HepG2 (cell line): ENCODE results near the gene RPUSD3. TPM values are rescaled to one million over a fixed set of nuclear protein-coding genes. Genes with fewer than 3 reads are reported as not detected.

Source experiments
- ATF5 ChIP-seq: sonication (generic); formaldehyde crosslinking; IDR thresholded peaks from 2 replicates; pipeline ENCODE4 v1.4.0; 2020; ENCODE audit warnings: mild to moderate bottlenecking, low read depth, missing genetic modification reagents
- GRHL1 ChIP-seq: sonication (generic); formaldehyde crosslinking; conservative IDR thresholded peaks from 2 replicates; pipeline ENCODE4 v1.8.0; 2022; ENCODE audit warnings: missing genetic modification reagents
- PAF1 ChIP-seq: IDR thresholded peaks from 2 replicates; pipeline ENCODE4 v1.6.1; 2016; ENCODE audit warnings: missing genetic modification reagents, missing compliant biosample characterization
- PATZ1 ChIP-seq: sonication (generic); formaldehyde crosslinking; IDR thresholded peaks from 2 replicates; pipeline ENCODE4 v1.4.0; 2020; ENCODE audit warnings: missing genetic modification reagents
- TRIM24 ChIP-seq: sonication (generic); formaldehyde crosslinking; IDR thresholded peaks from 2 replicates; pipeline ENCODE4 v1.8.0; 2022; ENCODE audit warnings: mild to moderate bottlenecking, missing genetic modification reagents
- YEATS2 ChIP-seq: sonication (generic); formaldehyde crosslinking; IDR thresholded peaks from 2 replicates; pipeline ENCODE4 v1.4.0; 2020; ENCODE audit warnings: missing genetic modification reagents, borderline replicate concordance
- ZBTB21 ChIP-seq: sonication (generic); formaldehyde crosslinking; IDR thresholded peaks from 2 replicates; pipeline ENCODE4 v1.4.0; 2020; ENCODE audit warnings: missing genetic modification reagents
- ZHX1 ChIP-seq: sonication (generic); formaldehyde crosslinking; IDR thresholded peaks from 2 replicates; pipeline ENCODE4 v1.8.1; 2022; ENCODE audit warnings: low read depth, mild to moderate bottlenecking, missing genetic modification reagents
- ZIK1 ChIP-seq: sonication (generic); formaldehyde crosslinking; IDR thresholded peaks from 2 replicates; pipeline ENCODE4 v1.5.0; 2020; ENCODE audit warnings: mild to moderate bottlenecking, low read depth, missing genetic modification reagents, borderline replicate concordance
- ZNF737 ChIP-seq: sonication (generic); formaldehyde crosslinking; IDR thresholded peaks from 2 replicates; pipeline ENCODE4 v1.5.0; 2020; ENCODE audit warnings: missing genetic modification reagents, mild to moderate bottlenecking, borderline replicate concordance
- ZNF816 ChIP-seq: sonication (generic); formaldehyde crosslinking; IDR thresholded peaks from 2 replicates; pipeline ENCODE4 v1.8.0; 2022; ENCODE audit warnings: missing genetic modification reagents, mild to moderate bottlenecking, borderline replicate concordance
- polyA plus RNA-seq, 8 experiments: library from polyadenylated mRNA; depleted of rRNA in 3 of 8; stranded (reverse) in 7 of 8; unstranded in 1 of 8; fragments of >200 nt; fragmentation: Illumina TruSeq in 4 of 8; extraction: Trizol in 4 of 8; gene quantifications; 2 replicates each; pipeline versions ENCODE4 v1.2.1 to v1.2.3, GENCODE V29; 2011 to 2016; ENCODE audit warnings: low read depth in 4 of 8, missing spikeins in 1 of 8, mixed read lengths in 1 of 8; ENCODE audit not compliant: insufficient read depth in 1 of 8
- total RNA-seq, 5 experiments: library from RNA; depleted of rRNA; stranded (reverse); fragments of >200 nt; fragmentation: Illumina TruSeq; extraction: Trizol; gene quantifications; 2 replicates each; pipeline ENCODE4 v1.2.3, GENCODE V29; 2016; ENCODE audit warnings: low read depth in 1 of 5
- TF ChIP-seq, protein P1 (sequence below): sonication (generic); formaldehyde crosslinking; IDR thresholded peaks from 2 replicates; pipeline ENCODE4 v1.5.0; 2020; ENCODE audit warnings: mild to moderate bottlenecking, missing genetic modification reagents, borderline replicate concordance
- TF ChIP-seq, protein P2 (sequence below): sonication (generic); formaldehyde crosslinking; IDR thresholded peaks from 2 replicates; pipeline ENCODE4 v1.4.0; 2020; ENCODE audit warnings: mild to moderate bottlenecking, missing genetic modification reagents

Gene RPUSD3
- total and polyA plus RNA-seq, 2 of the 13 experiments (the other 11 are each of a cell fraction or from before 2014, with no cell fraction given), result 32.1 to 48.7 TPM

- TF ChIP-seq PATZ1 (CRISPR knock-in tag) (peak; percentile 91), ZNF737 (no peak), ZNF816 (CRISPR knock-in tag) (peak; percentile 91; the same call in 1 of the 2 replicates), ZHX1 (peak; percentile 91; the same call in 1 of the 2 replicates), PAF1 (no peak), TRIM24 (CRISPR knock-in tag) (no peak), YEATS2 (CRISPR knock-in tag) (peak; percentile 78; the same call in 1 of the 2 replicates), GRHL1 (CRISPR knock-in tag) (no peak), ZIK1 (CRISPR knock-in tag) (peak; percentile 79), ZBTB21 (CRISPR knock-in tag) (no peak), ATF5 (CRISPR knock-in tag) (0 out of 2 replicates have a peak, but pooled peaks have one; percentile 81)
- TF ChIP-seq, protein P1, sequence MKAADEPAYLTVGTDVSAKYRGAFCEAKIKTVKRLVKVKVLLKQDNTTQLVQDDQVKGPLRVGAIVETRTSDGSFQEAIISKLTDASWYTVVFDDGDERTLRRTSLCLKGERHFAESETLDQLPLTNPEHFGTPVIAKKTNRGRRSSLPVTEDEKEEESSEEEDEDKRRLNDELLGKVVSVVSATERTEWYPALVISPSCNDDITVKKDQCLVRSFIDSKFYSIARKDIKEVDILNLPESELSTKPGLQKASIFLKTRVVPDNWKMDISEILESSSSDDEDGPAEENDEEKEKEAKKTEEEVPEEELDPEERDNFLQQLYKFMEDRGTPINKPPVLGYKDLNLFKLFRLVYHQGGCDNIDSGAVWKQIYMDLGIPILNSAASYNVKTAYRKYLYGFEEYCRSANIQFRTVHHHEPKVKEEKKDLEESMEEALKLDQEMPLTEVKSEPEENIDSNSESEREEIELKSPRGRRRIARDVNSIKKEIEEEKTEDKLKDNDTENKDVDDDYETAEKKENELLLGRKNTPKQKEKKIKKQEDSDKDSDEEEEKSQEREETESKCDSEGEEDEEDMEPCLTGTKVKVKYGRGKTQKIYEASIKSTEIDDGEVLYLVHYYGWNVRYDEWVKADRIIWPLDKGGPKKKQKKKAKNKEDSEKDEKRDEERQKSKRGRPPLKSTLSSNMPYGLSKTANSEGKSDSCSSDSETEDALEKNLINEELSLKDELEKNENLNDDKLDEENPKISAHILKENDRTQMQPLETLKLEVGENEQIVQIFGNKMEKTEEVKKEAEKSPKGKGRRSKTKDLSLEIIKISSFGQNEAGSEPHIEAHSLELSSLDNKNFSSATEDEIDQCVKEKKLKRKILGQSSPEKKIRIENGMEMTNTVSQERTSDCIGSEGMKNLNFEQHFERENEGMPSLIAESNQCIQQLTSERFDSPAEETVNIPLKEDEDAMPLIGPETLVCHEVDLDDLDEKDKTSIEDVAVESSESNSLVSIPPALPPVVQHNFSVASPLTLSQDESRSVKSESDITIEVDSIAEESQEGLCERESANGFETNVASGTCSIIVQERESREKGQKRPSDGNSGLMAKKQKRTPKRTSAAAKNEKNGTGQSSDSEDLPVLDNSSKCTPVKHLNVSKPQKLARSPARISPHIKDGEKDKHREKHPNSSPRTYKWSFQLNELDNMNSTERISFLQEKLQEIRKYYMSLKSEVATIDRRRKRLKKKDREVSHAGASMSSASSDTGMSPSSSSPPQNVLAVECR (CRISPR knock-in tag), result peak; percentile 91
- TF ChIP-seq, protein P2, sequence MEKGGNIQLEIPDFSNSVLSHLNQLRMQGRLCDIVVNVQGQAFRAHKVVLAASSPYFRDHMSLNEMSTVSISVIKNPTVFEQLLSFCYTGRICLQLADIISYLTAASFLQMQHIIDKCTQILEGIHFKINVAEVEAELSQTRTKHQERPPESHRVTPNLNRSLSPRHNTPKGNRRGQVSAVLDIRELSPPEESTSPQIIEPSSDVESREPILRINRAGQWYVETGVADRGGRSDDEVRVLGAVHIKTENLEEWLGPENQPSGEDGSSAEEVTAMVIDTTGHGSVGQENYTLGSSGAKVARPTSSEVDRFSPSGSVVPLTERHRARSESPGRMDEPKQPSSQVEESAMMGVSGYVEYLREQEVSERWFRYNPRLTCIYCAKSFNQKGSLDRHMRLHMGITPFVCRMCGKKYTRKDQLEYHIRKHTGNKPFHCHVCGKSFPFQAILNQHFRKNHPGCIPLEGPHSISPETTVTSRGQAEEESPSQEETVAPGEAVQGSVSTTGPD (CRISPR knock-in tag), result peak; percentile 53; the same call in 1 of the 2 replicates
Measured at GRCh38 chr3:9890249-9891071, 46.7 kb upstream of the RPUSD3 start, which contains the start of gene JAGN1 (continued).
